GM21381 (cell line): Measurements from ENCODE around the gene CLDN19.
"Not testable (repeated sequence)": the region's sequence is repeated elsewhere in the genome, so short reads cannot be mapped to it uniquely, and the experiment has no call there.

Experiments used
- ATAC-seq: cut with Tn5 transposase; IDR thresholded peaks from one replicate; pipeline ENCODE4 v1.9.1; 2021; ENCODE audit warnings: mild to moderate bottlenecking, moderate library complexity; ENCODE audit not compliant: unreplicated experiment

The CLDN19 gene

DNA sequence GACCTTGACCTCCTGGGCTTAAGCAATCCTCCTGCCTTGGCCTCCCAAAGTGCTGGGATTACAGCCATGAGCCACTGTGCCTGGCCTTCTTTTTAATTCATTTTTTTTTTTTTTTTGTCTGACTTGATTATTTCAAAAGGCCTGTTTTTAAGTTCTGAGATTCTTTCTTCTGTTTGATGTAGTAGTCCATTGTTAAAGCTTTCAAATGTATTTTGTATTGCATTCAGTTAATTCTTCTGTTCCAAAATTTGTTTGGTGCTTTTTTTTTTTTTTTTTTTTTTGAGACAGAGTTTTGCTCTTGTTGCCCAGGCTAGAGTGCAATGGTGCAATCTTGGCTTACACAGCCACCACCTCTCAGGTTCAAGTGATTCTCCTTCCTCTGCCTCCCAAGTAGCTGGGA is 25.6 kb downstream of the CLDN19 start:
- ATAC-seq: not testable (repeated sequence)

DNA sequence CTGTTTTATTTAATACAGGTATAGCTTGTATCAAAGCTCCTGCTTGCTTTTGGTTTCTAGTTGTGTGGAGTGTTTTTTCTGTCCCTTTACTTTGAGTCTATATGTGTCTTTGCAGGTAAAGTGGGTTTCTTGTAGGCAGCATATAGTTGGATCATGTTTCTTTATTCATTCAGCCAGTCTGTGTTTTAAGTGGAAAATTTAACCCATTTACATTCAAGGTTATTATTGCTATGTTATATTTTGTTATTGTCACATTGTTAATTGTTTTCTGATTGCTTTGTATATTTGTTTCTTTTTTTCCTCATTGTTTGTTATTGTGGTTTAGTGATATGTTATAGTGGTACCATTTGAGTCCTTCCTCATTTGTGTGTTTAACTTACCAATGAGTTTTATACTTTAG is 26.7 kb downstream of the CLDN19 start:
- ATAC-seq: no peak

GRCh38 chr1:42712808-42713207 is 27.2 kb downstream of the CLDN19 start:
- not testable (repeated sequence) for ATAC-seq

DNA sequence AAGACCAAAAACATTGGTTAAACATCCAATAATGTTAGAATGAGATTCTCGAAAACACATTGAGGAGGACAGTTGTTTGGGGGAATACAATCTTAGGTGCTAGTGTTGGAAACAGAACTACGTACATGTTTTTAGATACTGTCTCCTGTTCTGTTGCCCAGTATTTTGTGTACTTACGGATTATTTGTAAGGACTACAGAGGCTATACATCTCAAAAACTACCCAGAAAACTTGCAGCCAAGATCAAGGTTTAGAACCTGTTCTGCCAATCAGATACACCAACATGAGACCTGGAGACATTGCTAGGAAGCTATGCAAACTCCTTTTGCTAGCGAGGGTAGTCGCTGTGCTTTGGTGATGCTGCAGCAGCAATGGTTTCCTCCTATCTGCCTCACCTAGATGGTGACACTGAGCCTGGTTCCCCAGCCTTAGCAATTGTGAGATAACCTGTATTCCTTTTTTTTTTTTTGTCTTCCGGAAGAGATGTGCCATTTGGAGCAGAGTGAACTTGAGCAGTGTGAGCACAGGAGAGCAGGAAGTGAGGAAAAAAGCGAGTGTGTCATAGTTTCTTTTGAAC is 36.1 kb downstream of the CLDN19 start:
- ATAC-seq: no peak

- ATAC-seq: no peak
Measured at GRCh38 chr1:42700006-42700405, 40.0 kb downstream of the CLDN19 start.

DNA sequence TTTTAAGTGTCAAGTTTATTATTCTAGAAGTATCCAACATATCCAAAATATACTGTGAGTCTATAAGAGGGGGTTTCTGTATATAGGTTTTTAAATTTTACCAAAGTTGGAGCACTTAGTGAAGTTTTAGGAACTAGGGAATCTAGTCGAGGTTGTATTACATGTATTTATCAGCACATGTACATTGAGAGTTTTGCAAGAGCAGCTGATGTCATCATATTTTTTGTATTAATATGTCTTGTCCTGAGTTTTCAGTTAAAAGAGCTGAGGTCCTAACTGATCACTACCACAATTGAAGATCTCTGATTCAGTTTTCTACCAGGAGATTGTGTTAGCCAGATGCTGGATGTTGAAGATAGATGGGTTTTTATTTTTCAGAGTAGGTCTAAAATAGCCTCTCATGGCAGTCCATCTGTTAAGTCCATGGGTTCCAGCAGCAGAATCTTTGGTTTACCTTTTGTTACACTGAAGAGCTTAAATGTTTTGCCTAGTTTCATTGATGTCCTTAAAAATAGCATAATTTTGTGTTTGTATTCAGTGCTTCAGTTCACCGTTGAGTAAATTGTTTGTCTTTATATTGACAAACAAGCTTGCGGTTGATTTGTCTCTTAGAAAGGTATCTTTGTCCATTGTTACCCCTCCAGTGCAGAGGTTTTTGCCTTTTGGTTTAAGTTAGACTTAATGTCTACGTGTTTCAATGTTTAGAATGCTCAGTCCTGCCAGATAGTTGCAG is 41.8 kb downstream of the CLDN19 start:
- ATAC-seq: no peak

DNA sequence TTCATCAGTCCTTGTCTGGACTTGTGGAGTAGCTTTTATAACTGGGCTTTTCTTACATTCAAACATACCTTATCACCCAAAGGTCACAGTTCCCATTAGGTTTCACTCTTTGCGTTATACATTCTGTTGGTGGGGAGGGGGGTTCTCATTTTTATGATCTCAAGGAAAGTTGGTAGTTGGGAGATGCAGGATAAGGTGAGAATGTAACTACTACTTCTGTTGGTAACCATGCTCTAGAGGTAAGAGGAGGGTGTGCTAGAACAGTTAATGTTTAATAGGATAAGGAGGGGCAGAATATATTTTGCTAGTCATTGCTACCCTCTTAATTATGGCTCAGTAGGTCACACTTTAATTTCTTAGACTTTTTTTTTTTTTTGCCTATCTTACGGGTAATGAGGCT is 47.1 kb downstream of the CLDN19 start:
- no peak for ATAC-seq

DNA sequence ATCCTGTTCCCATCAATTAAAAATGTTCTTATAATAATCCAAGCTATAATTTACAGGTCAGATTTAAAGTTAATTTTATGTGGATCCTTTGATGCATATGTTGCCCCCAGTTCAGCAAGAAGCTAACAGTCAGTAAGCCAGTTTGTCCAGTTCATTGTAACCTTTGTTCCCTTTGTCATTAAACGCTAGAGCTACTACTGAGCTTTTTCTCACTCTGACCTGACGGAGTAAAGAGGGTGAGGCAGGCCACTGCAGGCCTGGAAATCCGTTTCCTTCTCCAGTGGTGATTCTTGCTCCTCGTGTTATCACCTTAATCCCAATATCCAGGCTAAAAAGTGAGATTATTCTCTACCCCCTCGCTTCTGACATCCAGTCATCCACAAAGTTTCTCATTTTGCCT is 47.6 kb downstream of the CLDN19 start:
- no peak for ATAC-seq

- no peak for ATAC-seq
Measured at GRCh38 chr1:42691157-42691498, 48.9 kb downstream of the CLDN19 start.

- ATAC-seq: no peak
Measured at GRCh38 chr1:42690477-42691156, 49.4 kb downstream of the CLDN19 start.

GRCh38 chr1:42689912-42690311 is 50.1 kb downstream of the CLDN19 start:
- ATAC-seq: no peak

DNA sequence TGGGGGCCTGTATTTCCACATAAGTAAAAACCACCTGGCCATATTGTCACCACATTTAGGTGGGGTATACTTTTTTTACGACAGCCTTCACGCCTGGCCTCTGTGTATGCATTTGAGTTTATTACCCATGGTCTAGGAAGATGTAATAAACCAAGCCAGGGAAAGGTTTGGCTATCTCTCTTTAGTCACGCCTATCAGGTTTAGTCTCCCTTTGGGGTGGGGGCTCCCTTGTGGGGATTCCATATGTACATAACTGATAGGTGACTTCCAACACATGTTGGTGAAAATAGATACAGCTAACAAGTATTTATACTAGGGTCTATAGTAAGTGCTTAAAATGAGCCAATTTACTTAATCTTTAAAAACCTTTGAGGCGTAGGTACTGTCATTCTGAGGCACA is 53.6 kb downstream of the CLDN19 start:
- no peak for ATAC-seq

- ATAC-seq: no peak
Measured at GRCh38 chr1:42684139-42684538, 55.9 kb downstream of the CLDN19 start.
